ENCODE measurements around the gene MON1B. TPM values are rescaled to one million over a fixed set of nuclear protein-coding genes. Genes with fewer than 3 reads are reported as not detected.

MON1B gene
- total and polyA plus RNA-seq, 9 of the 15 experiments (the other 6 are each of a cell fraction or from before 2014, with no cell fraction given), result 5.0 to 66.0 (median 12.6) TPM

DNA sequence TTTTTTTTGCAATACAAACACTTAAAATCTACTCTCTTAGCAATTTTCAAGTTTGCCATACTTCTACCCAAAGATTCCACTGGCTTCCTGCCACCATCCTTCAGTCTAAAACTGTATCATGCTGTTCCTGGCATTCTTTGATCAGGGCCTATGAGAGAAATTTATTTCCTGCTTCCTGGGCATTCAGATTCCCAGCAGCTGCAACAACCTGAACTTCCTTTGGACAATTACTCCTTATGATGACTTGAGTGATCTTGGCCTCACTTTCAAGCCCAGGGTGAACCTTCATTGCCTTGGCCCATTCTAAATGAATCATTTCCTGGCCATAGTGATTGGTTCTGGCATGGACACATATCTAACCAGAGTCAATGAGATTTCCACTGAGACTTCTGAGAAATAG is 18.0 kb upstream of the MON1B start (continued):
- TF ChIP-seq NUFIP1 (IDR thresholded peaks at IDR 0.05; ENCODE audit: partially characterized antibody) (no peak), FOXP1 (CRISPR knock-in tag; IDR thresholded peaks at IDR 0.05) (no peak)
- TF ChIP-seq, protein P1, sequence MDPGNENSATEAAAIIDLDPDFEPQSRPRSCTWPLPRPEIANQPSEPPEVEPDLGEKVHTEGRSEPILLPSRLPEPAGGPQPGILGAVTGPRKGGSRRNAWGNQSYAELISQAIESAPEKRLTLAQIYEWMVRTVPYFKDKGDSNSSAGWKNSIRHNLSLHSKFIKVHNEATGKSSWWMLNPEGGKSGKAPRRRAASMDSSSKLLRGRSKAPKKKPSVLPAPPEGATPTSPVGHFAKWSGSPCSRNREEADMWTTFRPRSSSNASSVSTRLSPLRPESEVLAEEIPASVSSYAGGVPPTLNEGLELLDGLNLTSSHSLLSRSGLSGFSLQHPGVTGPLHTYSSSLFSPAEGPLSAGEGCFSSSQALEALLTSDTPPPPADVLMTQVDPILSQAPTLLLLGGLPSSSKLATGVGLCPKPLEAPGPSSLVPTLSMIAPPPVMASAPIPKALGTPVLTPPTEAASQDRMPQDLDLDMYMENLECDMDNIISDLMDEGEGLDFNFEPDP (CRISPR knock-in tag; IDR thresholded peaks at IDR 0.05), result no peak
- TF ChIP-seq, protein P2, sequence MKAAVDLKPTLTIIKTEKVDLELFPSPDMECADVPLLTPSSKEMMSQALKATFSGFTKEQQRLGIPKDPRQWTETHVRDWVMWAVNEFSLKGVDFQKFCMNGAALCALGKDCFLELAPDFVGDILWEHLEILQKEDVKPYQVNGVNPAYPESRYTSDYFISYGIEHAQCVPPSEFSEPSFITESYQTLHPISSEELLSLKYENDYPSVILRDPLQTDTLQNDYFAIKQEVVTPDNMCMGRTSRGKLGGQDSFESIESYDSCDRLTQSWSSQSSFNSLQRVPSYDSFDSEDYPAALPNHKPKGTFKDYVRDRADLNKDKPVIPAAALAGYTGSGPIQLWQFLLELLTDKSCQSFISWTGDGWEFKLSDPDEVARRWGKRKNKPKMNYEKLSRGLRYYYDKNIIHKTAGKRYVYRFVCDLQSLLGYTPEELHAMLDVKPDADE (conservative IDR thresholded peaks at IDR 0.05; ENCODE audit: control insufficient read depth, low read depth, low read length), result no peak

DNA sequence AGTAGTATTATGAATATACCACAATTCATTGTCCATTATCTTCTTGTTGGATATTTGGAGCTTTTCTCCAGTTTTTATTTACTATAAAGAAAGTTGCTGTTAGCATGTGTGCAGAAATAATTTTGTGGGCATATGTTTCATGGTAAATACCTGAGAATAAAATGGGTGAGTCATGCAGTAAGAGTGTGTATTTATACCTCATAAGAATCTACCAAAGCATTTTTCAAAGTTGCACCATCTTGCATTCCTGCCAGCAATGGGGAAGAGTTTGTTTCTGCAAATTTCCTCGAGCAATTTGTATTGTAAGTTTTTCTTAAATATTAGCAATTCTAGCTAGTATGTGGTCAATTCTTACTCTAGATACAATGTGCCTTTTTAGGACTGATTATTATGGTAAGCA is 7.9 kb upstream of the MON1B start:
- POLR2A ChIA-PET, result no interaction called here
- CTCF ChIA-PET (ENCODE audit: low intra/inter-chr PET ratio), result no interaction called here
- TF ChIP-seq MYC (IDR thresholded peaks at IDR 0.05; ENCODE audit: low read depth, low read length) (no peak), MYC (CRISPR knock-in tag; IDR thresholded peaks at IDR 0.05; ENCODE audit: borderline replicate concordance, low read depth) (no peak), ELF2 (CRISPR knock-in tag; IDR thresholded peaks at IDR 0.05) (no peak), NR2C1 (IDR thresholded peaks at IDR 0.05) (no peak), NR2C1 (tag; IDR thresholded peaks at IDR 0.05) (no peak), POLR2B (IDR thresholded peaks at IDR 0.05; ENCODE audit: low read depth, partially characterized antibody) (no peak), RAD21 (CRISPR knock-in tag; conservative IDR thresholded peaks at IDR 0.05 in 1 of 2, IDR thresholded peaks at IDR 0.05 in 1 of 2) (no peak), MYNN (IDR thresholded peaks at IDR 0.05) (no peak), MYNN (CRISPR knock-in tag; IDR thresholded peaks at IDR 0.05) (no peak), TCF7L2 (IDR thresholded peaks at IDR 0.05; ENCODE audit: low read depth, low read length) (no peak)
- TF ChIP-seq, protein P3, sequence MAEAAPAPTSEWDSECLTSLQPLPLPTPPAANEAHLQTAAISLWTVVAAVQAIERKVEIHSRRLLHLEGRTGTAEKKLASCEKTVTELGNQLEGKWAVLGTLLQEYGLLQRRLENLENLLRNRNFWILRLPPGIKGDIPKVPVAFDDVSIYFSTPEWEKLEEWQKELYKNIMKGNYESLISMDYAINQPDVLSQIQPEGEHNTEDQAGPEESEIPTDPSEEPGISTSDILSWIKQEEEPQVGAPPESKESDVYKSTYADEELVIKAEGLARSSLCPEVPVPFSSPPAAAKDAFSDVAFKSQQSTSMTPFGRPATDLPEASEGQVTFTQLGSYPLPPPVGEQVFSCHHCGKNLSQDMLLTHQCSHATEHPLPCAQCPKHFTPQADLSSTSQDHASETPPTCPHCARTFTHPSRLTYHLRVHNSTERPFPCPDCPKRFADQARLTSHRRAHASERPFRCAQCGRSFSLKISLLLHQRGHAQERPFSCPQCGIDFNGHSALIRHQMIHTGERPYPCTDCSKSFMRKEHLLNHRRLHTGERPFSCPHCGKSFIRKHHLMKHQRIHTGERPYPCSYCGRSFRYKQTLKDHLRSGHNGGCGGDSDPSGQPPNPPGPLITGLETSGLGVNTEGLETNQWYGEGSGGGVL (CRISPR knock-in tag; IDR thresholded peaks at IDR 0.05), result no peak
- TF ChIP-seq, protein P4, sequence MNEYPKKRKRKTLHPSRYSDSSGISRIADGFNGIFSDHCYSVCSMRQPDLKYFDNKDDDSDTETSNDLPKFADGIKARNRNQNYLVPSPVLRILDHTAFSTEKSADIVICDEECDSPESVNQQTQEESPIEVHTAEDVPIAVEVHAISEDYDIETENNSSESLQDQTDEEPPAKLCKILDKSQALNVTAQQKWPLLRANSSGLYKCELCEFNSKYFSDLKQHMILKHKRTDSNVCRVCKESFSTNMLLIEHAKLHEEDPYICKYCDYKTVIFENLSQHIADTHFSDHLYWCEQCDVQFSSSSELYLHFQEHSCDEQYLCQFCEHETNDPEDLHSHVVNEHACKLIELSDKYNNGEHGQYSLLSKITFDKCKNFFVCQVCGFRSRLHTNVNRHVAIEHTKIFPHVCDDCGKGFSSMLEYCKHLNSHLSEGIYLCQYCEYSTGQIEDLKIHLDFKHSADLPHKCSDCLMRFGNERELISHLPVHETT (CRISPR knock-in tag; conservative IDR thresholded peaks at IDR 0.05 in 1 of 2, IDR thresholded peaks at IDR 0.05 in 1 of 2), result no peak

More for the DNA sequence above, 7.9 kb upstream of the MON1B start:
- no peaks in the 10 kb centered on the region; a peak in 1 of 5 replicates for H3K4me1 ChIP-seq (replicated peaks in 1 of 2; ENCODE audit: control insufficient read depth in 2 of 2, insufficient read depth in 2 of 2, low read length in 2 of 2)
- no peak overlapping the region for H3K4me3 ChIP-seq
- no peaks in the 10 kb centered on the region for H3K36me3 ChIP-seq (ENCODE audit: control insufficient read depth, insufficient read depth, low read length)
- ATAC-seq, result no peak
- no peak for FAIRE-seq
- H3K9ac ChIP-seq (ENCODE audit: insufficient read depth in 1 of 2, low read depth in 2 of 2, low read length in 2 of 2), result no peak overlapping the region
- in situ Hi-C loops (cut with MboI), result loop anchor here (25.0 kb wide), 2 partner anchors 1546 to 1971 kb away; partner anchors contain the start of genes CTRB1, CTRB2, KARS1 and TERF2IP
- H4K20me1 ChIP-seq (replicated peaks; ENCODE audit: control insufficient read depth, insufficient read depth, low read length), result no peaks in the 10 kb centered on the region
- 0% methylated on average over 1 of the region's 1 CpG for whole genome bisulfite sequencing (ENCODE audit: insufficient coverage, low coverage, missing lambda C conversion rate)
- no peak overlapping the region for H2AFZ ChIP-seq (ENCODE audit: low read depth, low read length)
- no peaks in the 10 kb centered on the region for H3K27me3 ChIP-seq (ENCODE audit: control insufficient read depth in 2 of 2, insufficient read depth in 2 of 2, low read length in 2 of 2)
- no peak overlapping the region for H3K27ac ChIP-seq (ENCODE audit: extremely low read depth, low read depth, low read length)
- H3K79me2 ChIP-seq (ENCODE audit: control insufficient read depth, insufficient read depth, low read length), result no peaks in the 10 kb centered on the region
- DNase-seq (ENCODE audit: extremely low read depth in 1 of 4, low spot score in 3 of 4), result no peak
- no peak overlapping the region for H3K4me2 ChIP-seq (ENCODE audit: insufficient read depth, low read length)
- H3K9me1 ChIP-seq (ENCODE audit: control insufficient read depth, insufficient read depth, low read length), result no peaks in the 10 kb centered on the region
- BruUV-seq (replicated peaks), result no TSS peak
- intact Hi-C loops (cut with micrococcal nuclease), result no loop called here
- H3K9me3 ChIP-seq (replicated peaks; ENCODE audit: control insufficient read depth, insufficient read depth, low read depth, low read length), result no peaks in the 10 kb centered on the region

All from K562 (cell line).